Non-pigmented ciliary epithelial cell (primary cell): Measurements from ENCODE around the gene UQCC2.

Source experiments
- DNase-seq: peaks from one replicate; pipeline ENCODE4 v3.0.0-alpha.2; 2010; ENCODE audit warnings: low read depth

Gene UQCC2

GRCh38 chr6:33651403-33651802, 60.1 kb downstream of the UQCC2 start:
- DNase-seq: no peak
